HEK293 (cell line): Measurements from ENCODE around the gene TINAGL1.

Experiments used
- CTCF ChIA-PET: fragments of 350-600 bp; formaldehyde crosslinking; extraction: SDS; loops from one replicate; lab custom pipeline; 2021; ENCODE audit warnings: antibody characterized with exemption; lab: Yijun Ruan, JAX
- POLR2A ChIA-PET: fragments of 300-600 bp; formaldehyde crosslinking; extraction: SDS; loops from one replicate; lab custom pipeline; 2020; ENCODE audit warnings: antibody characterized with exemption, inconsistent platforms; lab: Yijun Ruan, JAX
- H3K27ac ChIP-seq: fragments of 200-500 bp; sonication (Bioruptor generic); 2 replicates; pipeline ENCODE4 v1.5.1; 2014; ENCODE audit warnings: low read depth, low read length, control low read depth, inconsistent platforms; ENCODE audit errors: extremely low read depth
- H3K36me3 ChIP-seq, 2 experiments: fragments of 200-500 bp in 1 of 2; sonication (Bioruptor generic) in 1 of 2; 1 replicate in 1 of 2; 2 replicates in 1 of 2; pipeline ENCODE4 v1.5.1; 2014 to 2017; ENCODE audit warnings: inconsistent platforms in 2 of 2, low read length in 2 of 2; ENCODE audit not compliant: control insufficient read depth in 2 of 2, insufficient read depth in 1 of 2
- H3K4me1 ChIP-seq: fragments of 200-500 bp; sonication (Bioruptor generic); 2 replicates; pipeline ENCODE4 v1.5.1; 2014; ENCODE audit warnings: mild to moderate bottlenecking, low read length, inconsistent platforms; ENCODE audit not compliant: control insufficient read depth, insufficient read depth
- H3K4me3 ChIP-seq: 2 replicates; pipeline ENCODE4 v1.5.1; 2011; ENCODE audit warnings: low read depth, mild to moderate bottlenecking, control low read depth, low read length, moderate library complexity
- H3K9me3 ChIP-seq: fragments of 200-500 bp; sonication (Bioruptor generic); 2 replicates; pipeline ENCODE4 v1.5.1; 2014; ENCODE audit warnings: low read depth, low read length, inconsistent platforms; ENCODE audit not compliant: control insufficient read depth, insufficient read depth
- GLIS1 ChIP-seq: fragments of 450-650 bp; formaldehyde crosslinking; IDR thresholded peaks from 2 replicates; pipeline ENCODE4 v1.5.1; 2016; ENCODE audit warnings: missing biosample characterization, missing genetic modification characterization
- GLIS2 ChIP-seq: fragments of 450-650 bp; formaldehyde crosslinking; IDR thresholded peaks from 2 replicates; pipeline ENCODE4 v1.5.1; 2016; ENCODE audit warnings: missing biosample characterization, missing genetic modification characterization
- KLF1 ChIP-seq: fragments of 450-650 bp; formaldehyde crosslinking; IDR thresholded peaks from 2 replicates; pipeline ENCODE4 v1.5.1; 2016; ENCODE audit warnings: missing biosample characterization, missing genetic modification characterization
- PATZ1 ChIP-seq: fragments of 450-650 bp; formaldehyde crosslinking; IDR thresholded peaks from 2 replicates; pipeline ENCODE4 v1.5.1; 2016; ENCODE audit warnings: missing biosample characterization, missing genetic modification characterization
- PRDM1 ChIP-seq: fragments of 450-650 bp; formaldehyde crosslinking; IDR thresholded peaks from 2 replicates; pipeline ENCODE4; 2016; ENCODE audit warnings: missing biosample characterization, missing genetic modification characterization
- PRDM10 ChIP-seq: fragments of 450-650 bp; formaldehyde crosslinking; IDR thresholded peaks from 2 replicates; pipeline ENCODE4 v1.5.1; 2016; ENCODE audit warnings: missing biosample characterization, missing genetic modification characterization
- SCRT1 ChIP-seq: fragments of 450-650 bp; formaldehyde crosslinking; IDR thresholded peaks from 2 replicates; pipeline ENCODE4 v1.5.1; 2016; ENCODE audit warnings: missing biosample characterization, missing genetic modification characterization, borderline replicate concordance
- SCRT2 ChIP-seq: fragments of 450-650 bp; formaldehyde crosslinking; IDR thresholded peaks from 2 replicates; pipeline ENCODE4 v1.5.1; 2016; ENCODE audit warnings: missing biosample characterization, missing genetic modification characterization
- ZBTB17 ChIP-seq: fragments of 450-650 bp; formaldehyde crosslinking; IDR thresholded peaks from 2 replicates; pipeline ENCODE4 v1.5.1; 2016; ENCODE audit warnings: missing biosample characterization, missing genetic modification characterization
- ZBTB21 ChIP-seq: fragments of 450-650 bp; formaldehyde crosslinking; IDR thresholded peaks from 2 replicates; pipeline ENCODE4 v1.5.1; 2017; ENCODE audit warnings: missing biosample characterization, missing genetic modification characterization
- ZBTB48 ChIP-seq: fragments of 450-650 bp; formaldehyde crosslinking; IDR thresholded peaks from 2 replicates; pipeline ENCODE4 v1.5.1; 2016; ENCODE audit warnings: missing biosample characterization, missing genetic modification characterization
- ZFP3 ChIP-seq: fragments of 450-650 bp; formaldehyde crosslinking; IDR thresholded peaks from 2 replicates; pipeline ENCODE4 v1.5.1; 2016; ENCODE audit warnings: low read depth, missing biosample characterization, missing genetic modification characterization
- ZIC2 ChIP-seq: fragments of 450-650 bp; formaldehyde crosslinking; IDR thresholded peaks from 2 replicates; pipeline ENCODE4 v1.5.1; 2016; ENCODE audit warnings: missing biosample characterization, missing genetic modification characterization
- ZNF302 ChIP-seq: fragments of 450-650 bp; formaldehyde crosslinking; IDR thresholded peaks from 2 replicates; pipeline ENCODE4 v1.5.1; 2016; ENCODE audit warnings: missing biosample characterization, missing genetic modification characterization, low read depth
- ZNF394 ChIP-seq: fragments of 450-650 bp; formaldehyde crosslinking; IDR thresholded peaks from 2 replicates; pipeline ENCODE4 v1.5.1; 2016; ENCODE audit warnings: missing biosample characterization, missing genetic modification characterization, mild to moderate bottlenecking, moderate library complexity, borderline replicate concordance
- ZNF423 ChIP-seq: fragments of 450-650 bp; formaldehyde crosslinking; IDR thresholded peaks from 2 replicates; pipeline ENCODE4 v1.5.1; 2016; ENCODE audit warnings: missing biosample characterization, missing genetic modification characterization
- ZNF510 ChIP-seq: fragments of 450-650 bp; formaldehyde crosslinking; IDR thresholded peaks from 2 replicates; pipeline ENCODE4 v1.5.1; 2018; ENCODE audit warnings: mild to moderate bottlenecking, missing genetic modification characterization, missing biosample characterization; ENCODE audit not compliant: insufficient replicate concordance
- ZNF529 ChIP-seq: fragments of 450-650 bp; formaldehyde crosslinking; IDR thresholded peaks from 2 replicates; pipeline ENCODE4 v1.5.1; 2017; ENCODE audit warnings: missing genetic modification characterization, missing biosample characterization; ENCODE audit not compliant: insufficient replicate concordance
- ZNF558 ChIP-seq: fragments of 450-650 bp; formaldehyde crosslinking; IDR thresholded peaks from 2 replicates; pipeline ENCODE4 v1.5.1; 2016; ENCODE audit warnings: missing biosample characterization, missing genetic modification characterization
- ZNF600 ChIP-seq: fragments of 450-650 bp; formaldehyde crosslinking; IDR thresholded peaks from 2 replicates; pipeline ENCODE4 v1.5.1; 2016; ENCODE audit warnings: missing biosample characterization, missing genetic modification characterization
- ZNF677 ChIP-seq: fragments of 450-650 bp; IDR thresholded peaks from 2 replicates; pipeline ENCODE4 v1.5.0; 2018; ENCODE audit warnings: missing biosample characterization, mild to moderate bottlenecking, missing genetic modification characterization, moderate library complexity
- ZNF692 ChIP-seq: fragments of 450-650 bp; formaldehyde crosslinking; IDR thresholded peaks from 2 replicates; pipeline ENCODE4 v1.5.1; 2016; ENCODE audit warnings: missing biosample characterization, missing genetic modification characterization

TINAGL1 gene

GRCh38 chr1:31587720-31588423 is 11.6 kb downstream of the TINAGL1 start (continued):
- TF ChIP-seq SCRT1 (tag by site-specific recombination), result no peak
- TF ChIP-seq, all 188 proteins: peak for 3

- no peaks in the 10 kb centered on the region for H3K36me3 ChIP-seq
- POLR2A ChIA-PET, result interaction anchor here (1.3 kb wide), 1 partner anchor 8 kb away, joined by 3 read pairs; no protein-coding TSS in a partner anchor
- TF ChIP-seq ZNF302 (tag by site-specific recombination) (no peak), KLF1 (tag by site-specific recombination) (peak; percentile 50)
- TF ChIP-seq, all 188 proteins: peak for 1
- Histone ChIP-seq H3K4me3 (no peak overlapping the region), H3K9me3 (no peaks in the 10 kb centered on the region), H3K27ac (no peak overlapping the region), H3K4me1 (no peaks in the 10 kb centered on the region)
- CTCF ChIA-PET, result interaction anchor here (0.5 to 1.7 kb wide), 4 partner anchors 11 to 217 kb away, joined by 3 to 7 read pairs (median 5); no protein-coding TSS in a partner anchor
Observed at GRCh38 chr1:31588751-31589515, 12.6 kb downstream of the TINAGL1 start.

GRCh38 chr1:31591425-31592093 is 15.2 kb downstream of the TINAGL1 start:
- Histone ChIP-seq H3K27ac (no peak overlapping the region), H3K36me3 (no peaks in the 10 kb centered on the region), H3K4me1 (no peaks in the 10 kb centered on the region), H3K9me3 (no peaks in the 10 kb centered on the region), H3K4me3 (no peak overlapping the region)
- ChIA-PET POLR2A (interaction anchor here (0.8 to 1.2 kb wide), 3 partner anchors 13 to 53 kb away, joined by 3 read pairs; partner anchors contain the start of genes PEF1 and TINAGL1), CTCF (interaction anchor here (0.6 to 9.6 kb wide), 15 partner anchors 11 to 410 kb away, joined by 3 to 120 read pairs (median 4); no protein-coding TSS in a partner anchor)
- TF ChIP-seq ZIC2 (tag by site-specific recombination), result peak; percentile 82
- TF ChIP-seq ZNF394 (tag by site-specific recombination), result peak; percentile 28; the same call in 1 of the 2 replicates
- 0 out of 2 replicates have a peak, but pooled peaks have one; percentile 21 for TF ChIP-seq ZNF692 (tag by site-specific recombination)
- TF ChIP-seq PATZ1 (tag by site-specific recombination), result peak; percentile 33; the same call in 1 of the 2 replicates
- peak; percentile 65 for TF ChIP-seq GLIS2 (tag by site-specific recombination)
- no peak for TF ChIP-seq ZNF529 (tag by site-specific recombination)
- peak; percentile 82 for TF ChIP-seq PRDM10 (tag by site-specific recombination)
- TF ChIP-seq GLIS1 (tag by site-specific recombination), result peak; percentile 98
- 0 out of 2 replicates have a peak, but pooled peaks have one; percentile 18 for TF ChIP-seq PRDM1 (tag by site-specific recombination)
- TF ChIP-seq ZNF510 (tag by site-specific recombination), result no peak
- peak; percentile 54; the same call in 1 of the 2 replicates for TF ChIP-seq ZBTB48 (tag by site-specific recombination)
- no peak for TF ChIP-seq ZBTB21 (tag by site-specific recombination)
- no peak for TF ChIP-seq SCRT2 (tag by site-specific recombination)
- no peak for TF ChIP-seq KLF1 (tag by site-specific recombination)
- no peak for TF ChIP-seq ZNF558 (tag by site-specific recombination)
- TF ChIP-seq ZBTB17, result peak; percentile 78
- TF ChIP-seq ZNF677, result no peak
- peak; percentile 31; the same call in 1 of the 2 replicates for TF ChIP-seq ZNF423 (tag by site-specific recombination)
- TF ChIP-seq ZFP3 (tag by site-specific recombination), result peak; percentile 92
- 0 out of 2 replicates have a peak, but pooled peaks have one; percentile 48 for TF ChIP-seq ZNF600 (tag by site-specific recombination)
